Testis (tissue), 2 donors: Measurements from ENCODE around the gene SPRY4.

Source experiments
- POLR2A ChIP-seq: fragments of 450-650 bp; IDR thresholded peaks from one replicate; pipeline ENCODE4 v1.6.1; 2017; ENCODE audit warnings: antibody characterized with exemption, mild to moderate bottlenecking, moderate library complexity
- TF ChIP-seq, protein P1 (sequence below), 3 experiments: fragments of 450-650 bp in 2 of 3; fragments of 200-600 bp in 1 of 3; sonication (generic) in 1 of 3; IDR thresholded peaks; one replicate each; pipeline ENCODE4 v1.5.1; 2016 to 2019; ENCODE audit warnings: antibody characterized with exemption in 3 of 3, mild to moderate bottlenecking in 2 of 3, moderate library complexity in 1 of 3

DNA sequence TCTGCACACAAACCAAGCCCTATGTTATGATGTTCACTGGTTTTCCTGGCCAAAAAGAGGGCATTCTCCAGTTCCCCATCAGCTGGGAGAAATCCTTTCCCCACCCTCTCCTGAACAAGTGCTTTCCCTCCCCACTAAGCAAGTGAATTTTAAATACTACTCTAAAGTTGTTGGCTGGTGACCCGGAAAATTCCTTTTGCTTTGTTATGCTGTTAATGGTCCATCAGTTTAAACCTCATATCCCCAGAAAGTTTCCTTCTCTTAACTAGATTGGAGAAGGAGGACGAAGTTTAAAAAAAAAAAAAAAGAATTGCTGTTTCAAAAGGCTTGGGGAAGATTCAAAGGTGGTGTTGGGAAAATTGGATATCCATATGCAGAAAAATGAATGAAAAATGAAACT is 21.9 kb upstream of the SPRY4 start:
- TF ChIP-seq, protein P1, sequence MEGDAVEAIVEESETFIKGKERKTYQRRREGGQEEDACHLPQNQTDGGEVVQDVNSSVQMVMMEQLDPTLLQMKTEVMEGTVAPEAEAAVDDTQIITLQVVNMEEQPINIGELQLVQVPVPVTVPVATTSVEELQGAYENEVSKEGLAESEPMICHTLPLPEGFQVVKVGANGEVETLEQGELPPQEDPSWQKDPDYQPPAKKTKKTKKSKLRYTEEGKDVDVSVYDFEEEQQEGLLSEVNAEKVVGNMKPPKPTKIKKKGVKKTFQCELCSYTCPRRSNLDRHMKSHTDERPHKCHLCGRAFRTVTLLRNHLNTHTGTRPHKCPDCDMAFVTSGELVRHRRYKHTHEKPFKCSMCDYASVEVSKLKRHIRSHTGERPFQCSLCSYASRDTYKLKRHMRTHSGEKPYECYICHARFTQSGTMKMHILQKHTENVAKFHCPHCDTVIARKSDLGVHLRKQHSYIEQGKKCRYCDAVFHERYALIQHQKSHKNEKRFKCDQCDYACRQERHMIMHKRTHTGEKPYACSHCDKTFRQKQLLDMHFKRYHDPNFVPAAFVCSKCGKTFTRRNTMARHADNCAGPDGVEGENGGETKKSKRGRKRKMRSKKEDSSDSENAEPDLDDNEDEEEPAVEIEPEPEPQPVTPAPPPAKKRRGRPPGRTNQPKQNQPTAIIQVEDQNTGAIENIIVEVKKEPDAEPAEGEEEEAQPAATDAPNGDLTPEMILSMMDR (IDR thresholded peaks at IDR 0.05) = no peak
- TF ChIP-seq POLR2A = no peak
